Measurements from ENCODE around the gene SLC25A26. TPM values are rescaled to one million over a fixed set of nuclear protein-coding genes. Genes with fewer than 3 reads are reported as not detected.
A peak's percentile ranks its signal among the peaks of the same experiment; 100 is the strongest.

SLC25A26 gene
- polyA plus RNA-seq, 1 experiment, result 16.4 TPM

- H3K9me3 ChIP-seq (ENCODE audit: control insufficient read depth, insufficient read depth, low read length), result no peaks in the 10 kb centered on the region; the same call in 1 of the 2 replicates
- POLR2A ChIA-PET, result no interaction called here
- no peaks in the 10 kb centered on the region for H3K27me3 ChIP-seq (ENCODE audit: control insufficient read depth, insufficient read depth, low read length)
- CTCF ChIA-PET, result interaction anchor here (1.0 to 1.5 kb wide), 3 partner anchors 14 to 428 kb away, joined by 6 to 12 read pairs (median 6); no protein-coding TSS in a partner anchor
- DNase-seq (ENCODE audit: low read depth, low spot score), result no peak
- peak overlapping the region; percentile 31 for H3K27ac ChIP-seq (ENCODE audit: low read depth, low read length)
- TF ChIP-seq, protein P1, sequence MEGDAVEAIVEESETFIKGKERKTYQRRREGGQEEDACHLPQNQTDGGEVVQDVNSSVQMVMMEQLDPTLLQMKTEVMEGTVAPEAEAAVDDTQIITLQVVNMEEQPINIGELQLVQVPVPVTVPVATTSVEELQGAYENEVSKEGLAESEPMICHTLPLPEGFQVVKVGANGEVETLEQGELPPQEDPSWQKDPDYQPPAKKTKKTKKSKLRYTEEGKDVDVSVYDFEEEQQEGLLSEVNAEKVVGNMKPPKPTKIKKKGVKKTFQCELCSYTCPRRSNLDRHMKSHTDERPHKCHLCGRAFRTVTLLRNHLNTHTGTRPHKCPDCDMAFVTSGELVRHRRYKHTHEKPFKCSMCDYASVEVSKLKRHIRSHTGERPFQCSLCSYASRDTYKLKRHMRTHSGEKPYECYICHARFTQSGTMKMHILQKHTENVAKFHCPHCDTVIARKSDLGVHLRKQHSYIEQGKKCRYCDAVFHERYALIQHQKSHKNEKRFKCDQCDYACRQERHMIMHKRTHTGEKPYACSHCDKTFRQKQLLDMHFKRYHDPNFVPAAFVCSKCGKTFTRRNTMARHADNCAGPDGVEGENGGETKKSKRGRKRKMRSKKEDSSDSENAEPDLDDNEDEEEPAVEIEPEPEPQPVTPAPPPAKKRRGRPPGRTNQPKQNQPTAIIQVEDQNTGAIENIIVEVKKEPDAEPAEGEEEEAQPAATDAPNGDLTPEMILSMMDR (IDR thresholded peaks at IDR 0.05; ENCODE audit: low read depth, low read length), result no peak
- no peak overlapping the region for H3K4me3 ChIP-seq (ENCODE audit: low read depth, low read length)
These were observed 173.4 kb downstream of the SLC25A26 start for GRCh38 chr3:66394019-66394752.

- ChIA-PET CTCF (interaction anchor here (1.0 to 1.5 kb wide), 3 partner anchors 13 to 428 kb away, joined by 6 to 12 read pairs (median 6); no protein-coding TSS in a partner anchor), POLR2A (no interaction called here)
- Histone ChIP-seq H3K27me3 (ENCODE audit: control insufficient read depth, insufficient read depth, low read length) (no peaks in the 10 kb centered on the region), H3K9me3 (ENCODE audit: control insufficient read depth, insufficient read depth, low read length) (no peaks in the 10 kb centered on the region; the same call in 1 of the 2 replicates), H3K4me3 (ENCODE audit: low read depth, low read length) (no peak overlapping the region), H3K27ac (ENCODE audit: low read depth, low read length) (peak overlapping the region; percentile 31)
- DNase-seq (ENCODE audit: low read depth, low spot score), result no peak
- TF ChIP-seq, protein P1 (IDR thresholded peaks at IDR 0.05; ENCODE audit: low read depth, low read length), result no peak
These were observed 174.0 kb downstream of the SLC25A26 start for GRCh38 chr3:66394753-66395249.

- TF ChIP-seq, protein P1 (IDR thresholded peaks at IDR 0.05; ENCODE audit: low read depth, low read length), result no peak
- Histone ChIP-seq H3K4me3 (ENCODE audit: low read depth, low read length) (no peak overlapping the region), H3K9me3 (ENCODE audit: control insufficient read depth, insufficient read depth, low read length) (no peaks in the 10 kb centered on the region; the same call in 1 of the 2 replicates), H3K27me3 (ENCODE audit: control insufficient read depth, insufficient read depth, low read length) (no peaks in the 10 kb centered on the region), H3K27ac (ENCODE audit: low read depth, low read length) (no peak overlapping the region)
- ChIA-PET CTCF (no interaction called here), POLR2A (no interaction called here)
- DNase-seq (ENCODE audit: low read depth, low spot score), result no peak
These were observed 174.8 kb downstream of the SLC25A26 start for GRCh38 chr3:66395635-66396034.

- Histone ChIP-seq H3K27ac (ENCODE audit: low read depth, low read length) (no peak overlapping the region), H3K4me3 (ENCODE audit: low read depth, low read length) (no peak overlapping the region), H3K9me3 (ENCODE audit: control insufficient read depth, insufficient read depth, low read length) (no peaks in the 10 kb centered on the region; the same call in 1 of the 2 replicates), H3K27me3 (ENCODE audit: control insufficient read depth, insufficient read depth, low read length) (no peaks in the 10 kb centered on the region)
- CTCF ChIA-PET, result interaction anchor here (1.7 kb wide), 1 partner anchor 11 kb away, joined by 16 read pairs; no protein-coding TSS in a partner anchor
- TF ChIP-seq, protein P1 (IDR thresholded peaks at IDR 0.05; ENCODE audit: low read depth, low read length), result no peak
- no peak for DNase-seq (ENCODE audit: low read depth, low spot score)
- POLR2A ChIA-PET, result no interaction called here
These were observed 175.5 kb downstream of the SLC25A26 start for GRCh38 chr3:66396161-66396760.
